NT2/D1 (cell line): Measurements from ENCODE around the gene C1orf21.

Experiments used
- SUZ12 ChIP-seq: IDR thresholded peaks from 2 replicates; pipeline ENCODE4 v1.6.1; 2011; ENCODE audit not compliant: insufficient read length, insufficient read depth; ENCODE audit errors: extremely low read depth
- YY1 ChIP-seq: IDR thresholded peaks from 2 replicates; pipeline ENCODE4 v1.6.1; 2011; ENCODE audit not compliant: insufficient read length, insufficient read depth
- ZNF274 ChIP-seq: IDR thresholded peaks from 2 replicates; pipeline ENCODE4 v1.6.1; 2011; ENCODE audit warnings: mild to moderate bottlenecking, low read depth, low read length

GRCh38 chr1:184424157-184424556 is 37.3 kb downstream of the C1orf21 start:
- TF ChIP-seq YY1 (no peak), ZNF274 (no peak), SUZ12 (no peak)
